GM12878 (cell line): ENCODE data around the gene SMG5.

ENCODE experiments used
- ESRRA ChIP-seq: IDR thresholded peaks from 2 replicates; pipeline ENCODE4 v1.6.1; 2012; ENCODE audit warnings: mild to moderate bottlenecking, low read length, improper control_type of control experiment
- HDAC6 ChIP-seq: fragments of 200-600 bp; sonication (generic); IDR thresholded peaks from one replicate; pipeline ENCODE4 v1.8.0; 2017; ENCODE audit warnings: antibody characterized with exemption; ENCODE audit not compliant: unreplicated experiment
- IRF4 ChIP-seq: IDR thresholded peaks from 2 replicates; pipeline ENCODE4 v1.6.1; 2011; ENCODE audit warnings: low read depth, low read length
- JUND ChIP-seq: IDR thresholded peaks from 2 replicates; pipeline ENCODE4 v1.6.1; 2012; ENCODE audit warnings: low read depth, mild to moderate bottlenecking, low read length, improper control_type of control experiment, moderate library complexity
- NR2F1 ChIP-seq: fragments of 450-650 bp; conservative IDR thresholded peaks from 2 replicates; pipeline ENCODE4 v1.6.1; 2017; ENCODE audit warnings: mild to moderate bottlenecking
- POLR2A ChIP-seq: IDR thresholded peaks from 2 replicates; pipeline ENCODE4 v1.6.1; 2011; ENCODE audit warnings: low read depth, mild to moderate bottlenecking, low read length
- POLR2AphosphoS5 ChIP-seq: IDR thresholded peaks from 2 replicates; pipeline ENCODE4 v1.6.1; 2011; ENCODE audit warnings: mild to moderate bottlenecking, low read length, inconsistent platforms
- TF ChIP-seq, protein P1 (sequence below), 3 experiments: IDR thresholded peaks in 2 of 3; conservative IDR thresholded peaks in 1 of 3; 2 replicates each; pipeline ENCODE4 v1.5.1; 2011; ENCODE audit warnings: low read depth in 3 of 3, low read length in 3 of 3, mild to moderate bottlenecking in 3 of 3, control low read depth in 2 of 3, moderate library complexity in 2 of 3, inconsistent platforms in 1 of 3, mixed read lengths in 1 of 3; ENCODE audit not compliant: control insufficient read depth in 2 of 3, insufficient read depth in 1 of 3; ENCODE audit errors: extremely low read depth in 1 of 3
- TF ChIP-seq, protein P2 (sequence below): fragments of 450-650 bp; formaldehyde crosslinking; IDR thresholded peaks from 2 replicates; pipeline ENCODE4 v1.5.0; 2022; ENCODE audit warnings: mild to moderate bottlenecking, missing genetic modification characterization

DNA sequence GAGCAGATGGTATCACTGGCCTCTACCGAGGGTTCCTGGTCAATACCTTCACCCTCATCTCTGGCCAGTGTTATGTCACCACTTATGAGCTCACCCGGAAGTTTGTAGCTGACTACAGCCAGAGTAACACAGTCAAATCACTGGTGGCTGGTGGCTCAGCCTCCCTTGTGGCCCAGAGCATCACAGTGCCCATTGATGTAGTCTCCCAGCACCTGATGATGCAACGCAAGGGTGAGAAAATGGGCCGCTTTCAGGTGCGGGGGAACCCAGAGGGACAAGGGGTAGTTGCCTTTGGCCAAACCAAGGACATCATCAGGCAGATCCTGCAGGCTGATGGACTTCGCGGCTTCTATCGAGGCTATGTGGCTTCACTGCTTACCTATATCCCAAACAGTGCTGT, 82.6 kb downstream of the SMG5 start:
- no peak for TF ChIP-seq POLR2AphosphoS5
- no peak for TF ChIP-seq IRF4
- TF ChIP-seq, protein P1, sequence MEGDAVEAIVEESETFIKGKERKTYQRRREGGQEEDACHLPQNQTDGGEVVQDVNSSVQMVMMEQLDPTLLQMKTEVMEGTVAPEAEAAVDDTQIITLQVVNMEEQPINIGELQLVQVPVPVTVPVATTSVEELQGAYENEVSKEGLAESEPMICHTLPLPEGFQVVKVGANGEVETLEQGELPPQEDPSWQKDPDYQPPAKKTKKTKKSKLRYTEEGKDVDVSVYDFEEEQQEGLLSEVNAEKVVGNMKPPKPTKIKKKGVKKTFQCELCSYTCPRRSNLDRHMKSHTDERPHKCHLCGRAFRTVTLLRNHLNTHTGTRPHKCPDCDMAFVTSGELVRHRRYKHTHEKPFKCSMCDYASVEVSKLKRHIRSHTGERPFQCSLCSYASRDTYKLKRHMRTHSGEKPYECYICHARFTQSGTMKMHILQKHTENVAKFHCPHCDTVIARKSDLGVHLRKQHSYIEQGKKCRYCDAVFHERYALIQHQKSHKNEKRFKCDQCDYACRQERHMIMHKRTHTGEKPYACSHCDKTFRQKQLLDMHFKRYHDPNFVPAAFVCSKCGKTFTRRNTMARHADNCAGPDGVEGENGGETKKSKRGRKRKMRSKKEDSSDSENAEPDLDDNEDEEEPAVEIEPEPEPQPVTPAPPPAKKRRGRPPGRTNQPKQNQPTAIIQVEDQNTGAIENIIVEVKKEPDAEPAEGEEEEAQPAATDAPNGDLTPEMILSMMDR (IDR thresholded peaks at IDR 0.05 in 2 of 3, conservative IDR thresholded peaks at IDR 0.05 in 1 of 3; ENCODE audit: control insufficient read depth in 2 of 3, extremely low read depth in 1 of 3, insufficient read depth in 1 of 3, low read depth in 3 of 3, low read length in 3 of 3), result no peak
- TF ChIP-seq, protein P2, sequence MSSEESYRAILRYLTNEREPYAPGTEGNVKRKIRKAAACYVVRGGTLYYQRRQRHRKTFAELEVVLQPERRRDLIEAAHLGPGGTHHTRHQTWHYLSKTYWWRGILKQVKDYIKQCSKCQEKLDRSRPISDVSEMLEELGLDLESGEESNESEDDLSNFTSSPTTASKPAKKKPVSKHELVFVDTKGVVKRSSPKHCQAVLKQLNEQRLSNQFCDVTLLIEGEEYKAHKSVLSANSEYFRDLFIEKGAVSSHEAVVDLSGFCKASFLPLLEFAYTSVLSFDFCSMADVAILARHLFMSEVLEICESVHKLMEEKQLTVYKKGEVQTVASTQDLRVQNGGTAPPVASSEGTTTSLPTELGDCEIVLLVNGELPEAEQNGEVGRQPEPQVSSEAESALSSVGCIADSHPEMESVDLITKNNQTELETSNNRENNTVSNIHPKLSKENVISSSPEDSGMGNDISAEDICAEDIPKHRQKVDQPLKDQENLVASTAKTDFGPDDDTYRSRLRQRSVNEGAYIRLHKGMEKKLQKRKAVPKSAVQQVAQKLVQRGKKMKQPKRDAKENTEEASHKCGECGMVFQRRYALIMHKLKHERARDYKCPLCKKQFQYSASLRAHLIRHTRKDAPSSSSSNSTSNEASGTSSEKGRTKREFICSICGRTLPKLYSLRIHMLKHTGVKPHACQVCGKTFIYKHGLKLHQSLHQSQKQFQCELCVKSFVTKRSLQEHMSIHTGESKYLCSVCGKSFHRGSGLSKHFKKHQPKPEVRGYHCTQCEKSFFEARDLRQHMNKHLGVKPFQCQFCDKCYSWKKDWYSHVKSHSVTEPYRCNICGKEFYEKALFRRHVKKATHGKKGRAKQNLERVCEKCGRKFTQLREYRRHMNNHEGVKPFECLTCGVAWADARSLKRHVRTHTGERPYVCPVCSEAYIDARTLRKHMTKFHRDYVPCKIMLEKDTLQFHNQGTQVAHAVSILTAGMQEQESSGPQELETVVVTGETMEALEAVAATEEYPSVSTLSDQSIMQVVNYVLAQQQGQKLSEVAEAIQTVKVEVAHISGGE (CRISPR knock-in tag), result no peak
- no peak for TF ChIP-seq NR2F1
- no peak for TF ChIP-seq ESRRA
- no peak for TF ChIP-seq HDAC6
- TF ChIP-seq JUND, result no peak
- 0 out of 2 replicates have a peak, but pooled peaks have one; percentile 23 for TF ChIP-seq POLR2A
